ENCODE results near the gene ACMSD.
"Not testable (repeated sequence)": the region's sequence is repeated elsewhere in the genome, so short reads cannot be mapped to it uniquely, and the experiment has no call there.

The ACMSD gene

GRCh38 chr2:134838143-134838620 lies at the start of gene ACMSD:
Gene ACMSD (plus strand): TSS chr2:134838616. CDS start chr2:134838683, 67 bp downstream.
- DNase-seq (ENCODE audit: low read depth): no peak

- no peak for DNase-seq (ENCODE audit: low read depth)
These were observed 47.9 kb upstream of the ACMSD start for GRCh38 chr2:134790487-134790886.

DNA sequence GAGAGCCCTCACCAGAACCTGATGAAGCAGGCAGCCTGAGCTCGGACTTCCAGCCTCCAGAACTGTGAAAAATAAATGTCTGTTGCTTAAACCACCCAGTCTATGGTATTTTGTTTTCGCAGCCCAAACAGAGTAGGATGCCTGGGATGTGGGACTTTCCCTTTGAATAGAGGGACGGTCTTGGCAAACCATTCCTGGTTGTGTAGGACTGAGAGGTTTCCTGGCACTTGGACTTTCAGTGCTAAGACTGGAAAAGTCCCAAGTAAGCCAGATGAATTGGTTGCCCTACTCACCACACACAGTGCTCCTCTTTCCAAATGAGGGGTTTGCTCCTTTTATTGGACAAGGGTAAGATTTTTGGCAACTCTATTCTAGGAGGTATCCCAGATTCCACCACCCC lies 46.8 kb upstream of the ACMSD start:
- no peak for DNase-seq (ENCODE audit: low read depth)

- no peak for DNase-seq (ENCODE audit: low read depth)
These were observed 46.2 kb upstream of the ACMSD start for GRCh38 chr2:134792186-134792585.

DNA sequence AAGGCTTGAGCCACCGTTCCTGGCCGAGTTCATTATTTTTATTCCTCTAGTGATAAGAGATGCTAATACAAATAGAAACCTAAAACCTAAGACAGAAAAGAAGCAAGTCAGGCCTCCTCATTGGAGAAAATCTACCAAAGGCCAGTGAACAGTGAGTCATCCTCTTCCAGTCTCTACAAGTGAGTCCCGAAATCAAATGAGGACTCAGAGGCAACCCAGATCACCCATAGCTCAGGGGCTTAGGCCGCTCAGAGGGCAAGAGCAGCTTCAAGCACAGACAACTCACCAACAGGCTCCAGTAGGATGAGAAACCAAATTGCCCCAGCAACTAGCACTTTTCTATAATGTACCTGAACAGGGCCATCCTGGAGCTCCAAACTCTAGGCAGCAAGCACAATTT lies 42.7 kb upstream of the ACMSD start:
- no peak for DNase-seq (ENCODE audit: low read depth)

GRCh38 chr2:134796373-134796772 lies 42.0 kb upstream of the ACMSD start:
- DNase-seq (ENCODE audit: low read depth): no peak

DNA sequence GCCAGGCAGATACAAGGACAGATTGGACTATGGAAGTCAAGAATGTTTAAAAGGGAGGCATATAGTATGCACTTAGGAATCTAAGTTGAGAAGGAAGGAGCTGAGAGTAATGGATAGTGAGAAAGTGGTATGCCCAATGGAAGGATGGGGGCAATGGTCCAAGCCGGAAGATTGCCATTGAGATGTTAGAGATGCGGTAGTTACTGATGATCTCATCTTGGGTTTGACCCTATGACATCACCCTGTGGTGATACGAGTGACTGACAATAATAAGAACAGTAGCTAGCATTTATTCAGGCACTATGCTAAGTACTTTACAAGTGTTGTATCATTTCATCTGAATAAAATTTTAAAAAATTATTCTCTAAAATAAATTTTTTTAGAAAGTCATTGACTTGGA lies 38.5 kb upstream of the ACMSD start:
- DNase-seq (ENCODE audit: low read depth): no peak

DNA sequence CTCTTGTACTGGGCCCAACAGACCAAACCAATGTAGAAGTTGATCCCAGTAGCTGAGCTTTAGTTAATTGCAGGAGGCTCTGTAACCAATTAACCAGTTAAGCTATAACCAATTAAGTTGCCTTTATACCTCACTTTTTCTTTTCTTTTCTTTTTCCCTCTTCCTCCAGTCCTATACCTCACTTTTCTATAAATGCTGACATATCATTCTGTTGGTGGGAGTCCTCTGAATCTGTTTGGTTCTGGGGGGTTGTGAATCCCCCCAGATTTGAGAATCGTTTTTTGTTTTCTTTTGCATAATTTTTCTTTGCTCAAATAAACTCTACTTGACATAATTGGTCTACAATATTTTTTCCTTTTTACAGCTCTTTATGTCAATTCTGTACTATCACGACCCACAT lies 38.1 kb upstream of the ACMSD start:
- DNase-seq (ENCODE audit: low read depth): no peak

DNA sequence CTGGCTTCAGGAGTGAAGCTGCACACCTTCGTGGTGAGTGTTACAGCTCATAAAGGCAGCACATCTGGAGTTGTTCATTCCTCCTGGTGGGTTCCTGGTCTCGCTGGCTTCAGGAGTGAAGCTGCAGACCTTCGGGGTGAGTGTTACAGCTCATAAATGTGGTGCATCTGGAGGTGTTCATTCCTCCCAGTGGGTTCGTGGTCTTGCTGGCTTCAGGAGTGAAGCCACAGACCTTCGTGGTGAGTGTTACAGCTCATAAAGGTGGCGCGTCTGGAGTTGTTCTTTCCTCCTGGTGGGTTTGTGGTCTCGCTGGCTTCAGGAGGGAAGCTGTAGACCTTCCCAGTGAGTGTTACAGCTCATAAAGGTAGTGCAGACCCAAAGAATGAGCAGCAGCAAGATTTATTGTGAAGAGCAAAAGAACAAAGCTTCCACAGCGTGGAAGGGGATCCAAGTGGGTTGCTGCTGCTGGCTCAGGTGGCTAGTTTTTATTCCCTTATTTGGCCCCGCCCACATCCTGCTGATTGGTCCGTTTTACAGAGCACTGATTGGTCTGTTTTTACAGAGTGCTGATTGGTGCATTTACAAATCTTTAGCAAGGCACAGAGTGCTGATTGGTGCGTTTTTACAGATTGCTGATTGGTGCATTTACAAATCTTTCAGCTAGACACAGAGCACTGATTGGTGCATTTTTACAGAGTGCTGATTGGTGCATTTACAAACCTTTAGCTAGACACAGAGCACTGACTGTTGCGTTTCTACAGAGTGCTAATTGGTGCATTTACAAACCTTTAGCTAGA lies 34.6 kb upstream of the ACMSD start:
- not testable (repeated sequence) for DNase-seq (ENCODE audit: low read depth)

GRCh38 chr2:134815741-134816140 lies 22.7 kb upstream of the ACMSD start:
- no peak for DNase-seq (ENCODE audit: low read depth)

GRCh38 chr2:134818321-134818720 lies 20.1 kb upstream of the ACMSD start:
- no peak for DNase-seq (ENCODE audit: low read depth)

DNA sequence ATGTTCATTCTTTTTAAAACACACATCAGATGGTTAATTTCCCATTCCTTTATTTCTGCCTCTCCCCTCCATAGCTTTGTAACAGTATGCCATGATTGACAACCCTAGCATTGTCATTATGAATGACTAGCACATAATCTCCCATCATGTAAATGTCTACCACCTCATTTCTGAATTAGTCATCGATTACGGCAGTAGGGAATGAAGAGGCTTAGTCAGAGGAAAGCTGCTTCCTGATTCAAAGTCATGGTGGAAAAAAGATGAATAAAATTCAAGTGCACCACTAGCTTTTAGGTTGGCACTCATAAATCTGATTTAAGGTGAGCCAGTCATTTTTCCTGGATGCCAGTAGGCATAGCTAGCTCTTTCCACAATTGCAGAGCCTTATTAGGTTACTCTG lies 19.1 kb upstream of the ACMSD start:
- DNase-seq (ENCODE audit: low read depth): peak; percentile 25

DNA sequence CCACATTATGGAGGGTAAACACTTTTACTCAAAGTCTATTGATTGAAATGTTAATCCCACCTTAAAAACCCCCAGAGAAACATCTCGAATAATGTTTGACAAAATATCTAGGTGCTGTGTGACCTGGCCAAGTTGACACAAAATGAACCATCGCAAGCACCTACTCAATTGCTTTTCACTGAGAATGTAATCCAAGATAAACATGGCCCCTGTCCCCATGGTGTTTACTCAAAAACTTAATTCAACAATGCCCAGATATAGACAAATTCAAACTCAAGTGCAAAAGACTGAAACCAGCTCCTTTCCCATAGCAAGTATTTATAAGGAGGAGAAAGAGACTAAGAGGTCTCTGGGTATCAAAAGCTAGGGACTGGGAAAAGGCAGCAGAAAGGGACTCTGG lies 15.0 kb upstream of the ACMSD start:
- DNase-seq (ENCODE audit: low read depth): no peak

DNA sequence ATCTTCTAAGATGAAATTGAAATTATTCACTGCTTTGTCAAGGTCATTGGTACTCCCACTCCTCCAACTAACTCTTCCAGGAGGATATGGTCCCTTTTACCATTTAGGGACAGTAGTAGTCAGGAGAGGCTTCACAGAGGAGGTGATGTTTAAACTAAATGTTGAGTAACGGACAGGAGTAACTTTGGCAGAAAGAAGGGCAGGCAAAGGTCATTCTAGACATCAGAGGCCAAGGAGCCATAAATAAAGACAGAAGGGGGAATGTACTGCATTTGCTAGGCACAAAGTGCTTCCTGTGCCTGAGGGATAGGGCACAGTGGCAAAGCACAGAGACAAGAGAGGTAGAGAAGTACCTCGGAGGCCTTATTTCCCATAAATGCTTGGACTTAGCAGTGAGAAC lies 14.6 kb upstream of the ACMSD start:
- DNase-seq (ENCODE audit: low read depth): no peak

DNA sequence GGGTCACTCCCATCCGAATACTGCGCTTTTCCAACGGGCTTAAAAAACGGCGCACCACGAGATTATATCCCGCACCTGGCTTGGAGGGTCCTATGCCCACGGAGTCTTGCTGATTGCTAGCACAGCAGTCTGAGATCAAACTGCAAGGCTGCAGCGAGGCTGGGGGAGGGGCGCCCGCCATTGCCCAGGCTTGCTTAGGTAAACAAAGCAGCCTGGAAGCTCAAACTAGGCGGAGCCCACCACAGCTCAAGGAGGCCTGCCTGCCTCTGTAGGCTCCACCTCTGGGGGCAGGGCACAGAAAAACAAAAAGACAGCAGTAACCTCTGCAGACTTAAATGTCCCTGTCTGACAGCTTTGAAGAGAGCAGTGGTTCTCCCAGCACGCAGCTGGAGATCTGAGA lies 12.7 kb upstream of the ACMSD start:
- not testable (repeated sequence) for DNase-seq (ENCODE audit: low read depth)

GRCh38 chr2:134835471-134835870 lies 2.9 kb upstream of the ACMSD start:
- no peak for DNase-seq (ENCODE audit: low read depth)

GRCh38 chr2:134836986-134837385 lies 1.4 kb upstream of the ACMSD start:
- peak; percentile 82 for DNase-seq (ENCODE audit: low read depth)

DNA sequence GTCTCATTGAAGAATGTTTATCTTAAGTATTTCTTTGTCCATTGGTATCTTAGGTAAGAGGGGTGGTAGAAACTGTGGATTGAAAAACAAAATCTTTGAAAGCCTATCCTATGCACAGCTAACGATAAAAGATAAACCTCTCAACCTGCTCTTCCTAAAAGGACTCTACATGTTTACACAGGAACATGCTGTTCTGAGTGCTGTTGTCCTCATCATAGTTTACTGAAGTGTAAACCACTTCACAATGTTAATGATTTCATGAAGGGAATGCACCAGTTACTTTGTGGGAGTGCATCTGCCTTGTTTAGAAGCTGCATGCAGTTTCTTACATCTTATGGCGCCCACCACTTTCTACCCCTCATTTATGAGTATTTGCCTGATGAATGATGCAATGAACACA lies 1.2 kb downstream of the ACMSD start:
- no peak for DNase-seq (ENCODE audit: low read depth)

GRCh38 chr2:134842930-134843490 lies 4.6 kb downstream of the ACMSD start:
- no peak for DNase-seq (ENCODE audit: low read depth)

- no peak for DNase-seq (ENCODE audit: low read depth)
These were observed 5.6 kb downstream of the ACMSD start for GRCh38 chr2:134843968-134844367.

DNA sequence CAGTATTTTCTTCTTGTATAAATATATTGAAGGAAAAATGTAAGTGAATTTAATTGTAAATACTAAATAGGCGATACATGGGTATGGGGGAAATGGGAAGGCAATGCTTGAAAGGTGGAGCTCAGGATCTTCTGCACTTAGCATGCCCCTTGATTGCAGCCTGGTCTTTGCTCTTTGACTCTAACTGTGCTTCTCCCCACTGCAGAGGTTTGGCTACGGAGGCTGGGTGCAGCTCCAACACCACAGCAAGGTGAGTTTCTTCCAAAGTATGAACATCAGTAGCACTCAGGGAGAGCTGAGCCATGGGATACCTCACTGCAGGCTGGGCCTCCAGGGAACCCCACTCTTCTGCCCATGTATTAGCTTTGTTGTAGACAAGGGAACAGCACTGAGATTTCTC lies 6.6 kb downstream of the ACMSD start:
- no peak for DNase-seq (ENCODE audit: low read depth)

- DNase-seq (ENCODE audit: low read depth): peak; percentile 41
These were observed 7.3 kb downstream of the ACMSD start for GRCh38 chr2:134845719-134846118.

- DNase-seq (ENCODE audit: low read depth): no peak
These were observed 7.8 kb downstream of the ACMSD start for GRCh38 chr2:134846213-134846612.

DNA sequence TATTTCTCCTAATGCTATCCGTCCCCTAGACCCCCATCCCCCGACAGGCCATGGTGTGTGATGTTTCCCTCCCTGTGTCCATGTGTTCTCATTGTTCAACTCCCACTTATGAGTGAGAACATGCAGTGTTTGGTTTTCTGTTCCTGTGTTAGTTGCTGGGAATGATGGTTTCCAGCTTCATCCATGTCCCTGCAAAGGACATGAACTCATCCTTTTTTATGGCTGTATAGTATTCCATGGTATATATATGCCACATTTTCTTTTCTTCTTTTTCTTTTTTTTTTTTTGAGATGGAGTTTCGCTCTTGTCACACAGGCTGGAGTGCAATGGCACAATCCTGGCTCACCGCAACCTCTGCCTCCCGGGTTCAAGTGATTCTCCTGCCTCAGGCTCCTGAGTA lies 9.2 kb downstream of the ACMSD start:
- not testable (repeated sequence) for DNase-seq (ENCODE audit: low read depth)

Data from amniotic epithelial cell (primary cell).